Measurements from ENCODE around the gene TNFRSF25.

Gene TNFRSF25

DNA sequence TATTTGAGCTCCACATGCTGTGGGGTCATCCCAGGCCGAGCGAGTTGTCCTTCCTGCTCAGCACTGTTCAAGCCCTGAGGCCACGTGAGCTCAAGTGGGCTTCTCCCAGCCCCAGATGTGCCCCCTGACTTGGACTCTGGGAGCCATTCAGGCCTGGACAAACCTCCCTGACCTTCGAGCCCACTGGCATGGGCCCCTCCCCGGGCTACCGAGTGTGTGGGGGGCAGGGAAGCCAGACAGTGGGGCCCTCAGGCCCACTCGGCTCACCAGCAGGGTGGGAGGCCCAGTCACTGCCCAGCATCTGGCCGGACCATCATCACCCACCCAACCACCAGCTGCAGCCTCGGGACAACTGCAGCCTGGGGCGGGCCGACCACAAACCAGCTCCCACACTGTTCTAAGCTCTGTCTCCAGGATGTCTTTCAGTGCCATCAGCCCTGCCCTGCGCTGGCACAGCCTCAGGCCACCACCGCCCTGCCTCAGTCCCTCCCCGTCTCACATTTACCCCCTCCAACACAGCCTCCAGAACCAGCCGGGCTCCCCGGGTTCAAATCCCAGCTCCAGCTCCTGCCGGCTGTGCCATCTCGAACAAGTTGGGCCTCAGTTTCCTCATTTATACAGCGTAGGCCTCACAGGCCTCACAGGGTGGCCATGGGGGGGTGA is 46.4 kb upstream of the TNFRSF25 start:
- TF ChIP-seq TAF1 (IDR thresholded peaks at IDR 0.05; ENCODE audit: borderline replicate concordance, insufficient read depth, low read length) (no peak), FOXP2 (optimal IDR thresholded peaks at IDR 0.05; ENCODE audit: borderline replicate concordance, extremely low read depth, extremely low read length, insufficient read depth) (no peak), REST (IDR thresholded peaks at IDR 0.05; ENCODE audit: insufficient read depth in 1 of 2, low read depth in 2 of 2, low read length in 2 of 2) (no peak), POLR2AphosphoS5 (IDR thresholded peaks at IDR 0.05; ENCODE audit: low read depth, low read length) (no peak), SIN3A (IDR thresholded peaks at IDR 0.05; ENCODE audit: borderline replicate concordance, insufficient read depth, low read length) (no peak)

GRCh38 chr1:6511561-6512244 is 45.7 kb upstream of the TNFRSF25 start:
- TF ChIP-seq POLR2AphosphoS5 (IDR thresholded peaks at IDR 0.05; ENCODE audit: low read depth, low read length) (no peak), REST (IDR thresholded peaks at IDR 0.05; ENCODE audit: insufficient read depth in 1 of 2, low read depth in 2 of 2, low read length in 2 of 2) (no peak), TAF1 (IDR thresholded peaks at IDR 0.05; ENCODE audit: borderline replicate concordance, insufficient read depth, low read length) (no peak), FOXP2 (optimal IDR thresholded peaks at IDR 0.05; ENCODE audit: borderline replicate concordance, extremely low read depth, extremely low read length, insufficient read depth) (no peak), SIN3A (IDR thresholded peaks at IDR 0.05; ENCODE audit: borderline replicate concordance, insufficient read depth, low read length) (no peak)

- TF ChIP-seq TAF1 (IDR thresholded peaks at IDR 0.05; ENCODE audit: borderline replicate concordance, insufficient read depth, low read length) (no peak), POLR2AphosphoS5 (IDR thresholded peaks at IDR 0.05; ENCODE audit: low read depth, low read length) (no peak), SIN3A (IDR thresholded peaks at IDR 0.05; ENCODE audit: borderline replicate concordance, insufficient read depth, low read length) (no peak), REST (IDR thresholded peaks at IDR 0.05; ENCODE audit: insufficient read depth in 1 of 2, low read depth in 2 of 2, low read length in 2 of 2) (no peak), FOXP2 (optimal IDR thresholded peaks at IDR 0.05; ENCODE audit: borderline replicate concordance, extremely low read depth, extremely low read length, insufficient read depth) (no peak)
These were observed 45.1 kb upstream of the TNFRSF25 start for GRCh38 chr1:6511056-6511455.

DNA sequence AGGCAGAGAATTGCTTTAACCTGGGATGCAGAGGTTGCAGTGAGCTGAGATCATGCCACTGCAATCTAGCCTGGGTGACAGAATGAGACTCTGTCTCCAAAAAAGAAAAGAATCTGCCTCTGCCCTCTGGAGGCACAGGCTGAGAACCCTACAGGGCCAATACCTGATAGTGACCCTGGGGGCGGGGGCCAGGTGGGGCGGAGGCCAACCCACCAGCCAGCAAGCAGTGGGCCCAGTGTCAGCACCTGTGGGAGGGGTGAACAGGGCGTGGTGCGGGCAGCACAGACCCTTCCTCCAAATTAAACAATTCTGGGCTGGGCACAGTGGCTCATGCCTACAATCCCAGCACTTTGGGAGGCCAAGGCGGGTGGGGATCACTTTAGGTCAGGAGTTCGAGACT is 44.5 kb upstream of the TNFRSF25 start:
- no peak for TF ChIP-seq FOXP2 (optimal IDR thresholded peaks at IDR 0.05; ENCODE audit: borderline replicate concordance, extremely low read depth, extremely low read length, insufficient read depth)
- no peak for TF ChIP-seq REST (IDR thresholded peaks at IDR 0.05; ENCODE audit: insufficient read depth in 1 of 2, low read depth in 2 of 2, low read length in 2 of 2)
- no peak for TF ChIP-seq SIN3A (IDR thresholded peaks at IDR 0.05; ENCODE audit: borderline replicate concordance, insufficient read depth, low read length)
- TF ChIP-seq TAF1 (IDR thresholded peaks at IDR 0.05; ENCODE audit: borderline replicate concordance, insufficient read depth, low read length) = no peak
- no peak for TF ChIP-seq POLR2AphosphoS5 (IDR thresholded peaks at IDR 0.05; ENCODE audit: low read depth, low read length)

All from PFSK-1 (cell line).